ENCODE measurements around the gene UBE2J2. TPM values are rescaled to one million over a fixed set of nuclear protein-coding genes. Genes with fewer than 3 reads are reported as not detected.
A peak's percentile ranks its signal among the peaks of the same experiment; 100 is the strongest.
"Not testable (repeated sequence)": the region's sequence is repeated elsewhere in the genome, so short reads cannot be mapped to it uniquely, and the experiment has no call there.

Gene UBE2J2
- total RNA-seq = 57.3 and 62.1 TPM in 2 replicates

- peak; percentile 96 for DNase-seq
These were observed at the start of gene UBE2J2 for GRCh38 chr1:1273512-1274298. Gene UBE2J2 (minus strand): TSS chr1:1273854. CDS start chr1:1267992, 5,862 bp downstream.

GRCh38 chr1:1322952-1323351 lies 49.3 kb upstream of the UBE2J2 start:
- DNase-seq = no peak

GRCh38 chr1:1322418-1322817 lies 48.8 kb upstream of the UBE2J2 start:
- DNase-seq = no peak

- no peak for DNase-seq
These were observed 47.8 kb upstream of the UBE2J2 start for GRCh38 chr1:1321477-1321876.

GRCh38 chr1:1320666-1321448 lies 47.2 kb upstream of the UBE2J2 start:
- peak; percentile 23 for DNase-seq

GRCh38 chr1:1319646-1319941 lies 45.9 kb upstream of the UBE2J2 start:
- DNase-seq = no peak

- DNase-seq = no peak
These were observed 45.4 kb upstream of the UBE2J2 start for GRCh38 chr1:1318777-1319645.

- peak; percentile 71 for DNase-seq
These were observed 44.5 kb upstream of the UBE2J2 start for GRCh38 chr1:1318131-1318652.

GRCh38 chr1:1317420-1317819 lies 43.8 kb upstream of the UBE2J2 start:
- no peak for DNase-seq

GRCh38 chr1:1316199-1316598 lies 42.5 kb upstream of the UBE2J2 start:
- not testable (repeated sequence) for DNase-seq

GRCh38 chr1:1315435-1315954 lies 41.8 kb upstream of the UBE2J2 start:
- DNase-seq = no peak

GRCh38 chr1:1314678-1315335 lies 41.2 kb upstream of the UBE2J2 start:
- no peak for DNase-seq

- DNase-seq = no peak
These were observed 40.6 kb upstream of the UBE2J2 start for GRCh38 chr1:1314237-1314586.

GRCh38 chr1:1313500-1314236 lies 40.0 kb upstream of the UBE2J2 start:
- DNase-seq = no peak

- no peak for DNase-seq
These were observed 39.0 kb upstream of the UBE2J2 start for GRCh38 chr1:1312450-1313314.

- no peak for DNase-seq
These were observed 37.8 kb upstream of the UBE2J2 start for GRCh38 chr1:1311107-1312104.

- no peak for DNase-seq
These were observed 36.9 kb upstream of the UBE2J2 start for GRCh38 chr1:1310476-1311053.

- DNase-seq = no peak
These were observed 36.4 kb upstream of the UBE2J2 start for GRCh38 chr1:1310109-1310385.

Data from dermis blood vessel endothelial cell (primary cell).